ENCODE data around the gene HACL1.

Gene HACL1

DNA sequence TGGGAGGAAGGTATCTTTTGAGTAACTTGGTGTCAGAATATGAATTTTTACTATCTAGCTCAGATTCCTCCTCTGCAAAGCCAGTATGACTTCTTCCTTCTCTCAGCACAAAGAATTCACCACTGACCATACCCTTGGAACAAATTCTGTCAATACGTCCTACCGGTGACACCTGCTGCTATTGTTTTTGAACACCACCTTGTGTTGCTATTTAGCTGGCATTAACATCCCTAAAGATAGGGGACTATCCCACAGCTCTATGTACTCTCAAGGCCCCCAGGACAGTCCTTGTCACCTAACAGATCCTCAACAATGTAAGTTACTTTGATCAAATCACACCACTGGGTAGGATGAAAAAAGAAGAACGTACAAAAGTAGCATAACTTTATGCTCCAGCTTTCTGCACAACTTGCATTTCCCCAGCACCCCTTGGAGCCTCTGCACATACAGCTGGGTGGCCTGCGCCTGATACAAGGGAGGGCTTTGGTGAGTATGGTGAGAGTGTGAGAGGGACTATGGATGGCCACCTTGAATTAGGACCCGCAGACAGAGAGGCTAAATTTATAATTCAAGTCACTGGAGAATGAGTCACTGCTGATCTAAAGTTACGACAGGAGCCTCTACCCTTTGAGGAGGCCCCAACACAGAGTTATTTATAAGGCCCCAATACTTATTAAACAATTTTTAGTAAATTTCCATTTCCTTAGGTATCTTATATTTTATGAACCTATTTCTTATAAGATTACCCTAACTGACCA lies 77.5 kb downstream of the HACL1 start:
- DNase-seq (ENCODE audit: low read depth in 2 of 2): no peak

GRCh38 chr3:15522016-15522415 lies 79.4 kb downstream of the HACL1 start:
- DNase-seq (ENCODE audit: low read depth in 2 of 2): no peak

GRCh38 chr3:15521573-15521965 lies 79.8 kb downstream of the HACL1 start, which contains the start of gene COLQ:
TSS of gene COLQ (minus strand) at chr3:15521706. CDS start at chr3:15521625, 81 bp downstream.
- DNase-seq (ENCODE audit: low read depth in 2 of 2): no peak

- no peak for DNase-seq (ENCODE audit: low read depth in 2 of 2)
Observed at GRCh38 chr3:15520804-15521572, 80.4 kb downstream of the HACL1 start.

GRCh38 chr3:15520185-15520584 lies 81.2 kb downstream of the HACL1 start:
- DNase-seq (ENCODE audit: low read depth in 2 of 2): peak; percentile 8 to 13

GRCh38 chr3:15519096-15519495 lies 82.3 kb downstream of the HACL1 start:
- DNase-seq (ENCODE audit: low read depth in 2 of 2): no peak

- DNase-seq (ENCODE audit: low read depth in 2 of 2): no peak
Observed at GRCh38 chr3:15514663-15515340, 86.6 kb downstream of the HACL1 start.

- DNase-seq (ENCODE audit: low read depth in 2 of 2): no peak
Observed at GRCh38 chr3:15513810-15514662, 87.3 kb downstream of the HACL1 start.

DNA sequence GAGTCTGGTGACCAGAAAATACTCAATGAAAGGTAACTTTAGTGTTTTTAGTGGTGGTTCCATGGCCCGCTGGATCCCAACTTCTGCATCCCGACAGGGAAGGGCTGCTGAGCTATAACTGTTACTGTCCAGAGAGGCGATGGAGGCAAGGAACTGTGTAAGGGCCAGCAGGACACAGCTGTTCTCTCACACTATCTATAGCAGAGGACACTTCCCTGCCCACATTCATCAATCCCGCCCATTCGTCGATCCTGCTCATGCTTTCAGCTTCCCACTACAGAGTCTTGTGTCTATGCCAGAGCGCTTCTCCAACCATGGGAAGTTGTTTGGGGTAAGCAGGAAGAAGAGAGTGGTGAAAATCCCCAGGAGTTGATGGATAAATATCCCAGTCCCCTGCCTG lies 88.3 kb downstream of the HACL1 start:
- DNase-seq (ENCODE audit: low read depth in 2 of 2): no peak

- DNase-seq (ENCODE audit: low read depth in 2 of 2): no peak
Observed at GRCh38 chr3:15512166-15512565, 89.2 kb downstream of the HACL1 start.

DNA sequence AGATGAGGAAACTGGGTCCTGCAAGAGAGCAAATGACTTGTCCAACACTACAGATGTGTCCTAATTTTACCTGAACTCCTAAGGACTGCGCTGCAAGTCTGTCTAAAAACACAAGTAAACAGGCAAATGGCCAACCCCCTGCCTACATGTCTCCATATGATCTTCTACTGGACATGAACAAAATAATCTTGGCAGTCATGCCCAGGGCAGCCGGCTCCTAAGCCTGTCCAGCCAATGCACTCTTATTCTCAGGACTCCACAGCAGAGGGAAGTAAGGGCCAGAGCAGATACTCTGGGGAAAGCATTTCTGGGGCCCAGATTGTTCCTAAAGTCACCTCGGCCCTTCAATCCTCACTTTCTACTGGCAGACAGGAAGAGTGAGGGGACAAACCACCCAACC lies 90.2 kb downstream of the HACL1 start:
- no peak for DNase-seq (ENCODE audit: low read depth in 2 of 2)
